ENCODE data around the gene CLIP1. TPM values are rescaled to one million over a fixed set of nuclear protein-coding genes. Genes with fewer than 3 reads are reported as not detected.
"Not testable (repeated sequence)": the region's sequence is repeated elsewhere in the genome, so short reads cannot be mapped to it uniquely, and the experiment has no call there.

CLIP1 gene
- total RNA-seq, 2 experiments from 2014 or later: 53.9 to 58.6 TPM

GRCh38 chr12:122291431-122291830 lies 131.0 kb downstream of the CLIP1 start:
- H3K36me3 Mint-ChIP-seq (ENCODE audit: low read depth): peaks cover 18% of the 10 kb centered on the region
- no peak overlapping the region for H3K27ac Mint-ChIP-seq
- peaks cover 7% of the 10 kb centered on the region for H3K4me1 Mint-ChIP-seq
- intact Hi-C loops (cut with DNase I, micrococcal nuclease): no loop called here
- ChIA-PET POLR2A (no interaction called here), CTCF (interaction anchor here (0.6 kb wide), 1 partner anchor 79 kb away, joined by 4 read pairs; no protein-coding TSS in a partner anchor)
- ATAC-seq (no peak), DNase-seq (no peak)
- H3K4me3 Mint-ChIP-seq: no peak overlapping the region
- no peaks in the 10 kb centered on the region for H3K9me3 Mint-ChIP-seq (ENCODE audit: low read depth)
- no peaks in the 10 kb centered on the region for H3K27me3 Mint-ChIP-seq

DNA sequence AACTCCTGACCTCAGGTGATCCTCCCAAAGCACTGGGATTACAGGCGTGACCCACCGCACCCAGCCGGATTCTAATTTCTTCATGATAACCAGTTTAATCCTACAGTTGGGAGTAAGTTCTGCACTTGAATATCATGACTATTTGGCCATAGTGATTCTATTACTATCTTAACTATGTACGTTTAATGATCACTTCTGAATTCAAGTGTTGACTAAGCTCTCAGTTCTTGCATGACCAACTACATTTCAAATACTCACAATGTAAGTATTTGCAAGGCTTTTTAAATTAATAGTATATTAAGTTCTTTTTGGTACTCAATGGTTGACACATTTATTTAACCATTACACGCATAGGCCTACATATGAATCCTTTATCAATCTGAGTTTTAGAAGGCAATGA lies 138.8 kb downstream of the CLIP1 start:
- Mint-ChIP-seq H3K36me3 (ENCODE audit: low read depth) (peaks cover 9% of the 10 kb centered on the region), H3K4me3 (no peak overlapping the region), H3K27ac (no peak overlapping the region), H3K4me1 (no peaks in the 10 kb centered on the region), H3K9me3 (ENCODE audit: low read depth) (no peaks in the 10 kb centered on the region), H3K27me3 (no peaks in the 10 kb centered on the region)
- no peak for DNase-seq
- ChIA-PET CTCF (interaction anchor here (0.7 kb wide), 1 partner anchor 53 kb away, joined by 3 read pairs; no protein-coding TSS in a partner anchor), POLR2A (no interaction called here)
- ATAC-seq: no peak
- intact Hi-C loops (cut with DNase I, micrococcal nuclease): no loop called here

DNA sequence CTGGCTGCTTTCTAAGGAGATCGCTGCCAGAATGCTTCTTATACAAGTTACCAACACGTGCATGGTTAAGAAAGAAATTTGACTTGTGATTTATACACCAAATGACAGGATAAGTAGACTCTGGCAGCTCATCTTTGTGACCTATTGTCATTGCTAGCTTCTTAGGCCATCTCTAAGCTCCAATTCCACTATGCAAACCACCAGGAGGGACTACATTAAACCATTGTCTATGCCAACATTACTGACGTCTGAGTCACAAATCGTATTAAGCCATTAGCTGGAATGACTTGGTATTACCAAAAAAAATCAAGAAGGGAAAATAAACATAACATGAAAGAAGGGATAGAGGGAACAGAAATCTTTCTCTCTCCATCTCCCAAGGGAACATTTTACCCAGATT lies 140.4 kb downstream of the CLIP1 start:
- no peak overlapping the region for H3K27ac Mint-ChIP-seq
- no peak overlapping the region for H3K4me3 Mint-ChIP-seq
- no peaks in the 10 kb centered on the region for H3K4me1 Mint-ChIP-seq
- H3K36me3 Mint-ChIP-seq (ENCODE audit: low read depth): peaks cover 8% of the 10 kb centered on the region
- ATAC-seq (no peak), DNase-seq (no peak)
- POLR2A ChIA-PET: no interaction called here
- intact Hi-C loops (cut with DNase I, micrococcal nuclease): no loop called here
- no peaks in the 10 kb centered on the region for H3K9me3 Mint-ChIP-seq (ENCODE audit: low read depth)
- no peaks in the 10 kb centered on the region for H3K27me3 Mint-ChIP-seq
- CTCF ChIA-PET: interaction anchor here (0.5 to 1.2 kb wide), 3 partner anchors 39 to 1137 kb away, joined by 3 to 4 read pairs (median 3); no protein-coding TSS in a partner anchor

DNA sequence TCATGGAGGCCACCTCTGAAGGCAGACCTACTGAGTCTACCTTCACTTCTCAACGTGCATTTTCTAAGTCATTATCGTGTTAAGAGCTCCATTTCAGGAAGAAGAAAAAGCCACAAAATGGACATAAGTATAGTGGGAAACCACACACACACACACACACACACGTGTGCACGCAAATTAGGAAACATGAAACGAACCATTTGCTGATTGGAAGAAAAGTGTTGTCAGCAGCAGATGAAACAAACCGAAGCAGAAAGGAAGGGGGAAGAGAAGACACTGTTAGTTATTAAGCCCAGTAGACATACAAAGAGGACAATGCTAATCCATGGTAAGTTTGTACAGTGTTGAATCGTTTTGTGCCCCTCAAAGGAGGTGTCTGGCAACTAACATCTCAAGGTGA lies 146.2 kb downstream of the CLIP1 start:
- intact Hi-C loops (cut with DNase I, micrococcal nuclease): no loop called here
- ATAC-seq: no peak
- no peak overlapping the region for H3K27ac Mint-ChIP-seq
- no peaks in the 10 kb centered on the region for H3K4me1 Mint-ChIP-seq
- peaks cover 15% of the 10 kb centered on the region for H3K36me3 Mint-ChIP-seq (ENCODE audit: low read depth)
- no peak overlapping the region for H3K4me3 Mint-ChIP-seq
- DNase-seq: no peak
- CTCF ChIA-PET: interaction anchor here (1.0 to 1.1 kb wide), 2 partner anchors 79 to 516 kb away, joined by 3 to 4 read pairs; no protein-coding TSS in a partner anchor
- H3K9me3 Mint-ChIP-seq (ENCODE audit: low read depth): no peaks in the 10 kb centered on the region
- no peaks in the 10 kb centered on the region for H3K27me3 Mint-ChIP-seq
- POLR2A ChIA-PET: interaction anchor here (0.6 kb wide), 1 partner anchor 152 kb away, joined by 3 read pairs; no protein-coding TSS in a partner anchor

GRCh38 chr12:122275459-122275858 lies 147.0 kb downstream of the CLIP1 start:
- Mint-ChIP-seq H3K36me3 (ENCODE audit: low read depth) (peaks cover 12% of the 10 kb centered on the region), H3K27me3 (no peaks in the 10 kb centered on the region), H3K9me3 (ENCODE audit: low read depth) (no peaks in the 10 kb centered on the region), H3K4me3 (no peak overlapping the region), H3K4me1 (no peaks in the 10 kb centered on the region), H3K27ac (no peak overlapping the region)
- DNase-seq: no peak
- ChIA-PET POLR2A (no interaction called here), CTCF (interaction anchor here (1.0 kb wide), 1 partner anchor 517 kb away, joined by 4 read pairs; no protein-coding TSS in a partner anchor)
- intact Hi-C loops (cut with DNase I, micrococcal nuclease): no loop called here
- ATAC-seq: no peak

DNA sequence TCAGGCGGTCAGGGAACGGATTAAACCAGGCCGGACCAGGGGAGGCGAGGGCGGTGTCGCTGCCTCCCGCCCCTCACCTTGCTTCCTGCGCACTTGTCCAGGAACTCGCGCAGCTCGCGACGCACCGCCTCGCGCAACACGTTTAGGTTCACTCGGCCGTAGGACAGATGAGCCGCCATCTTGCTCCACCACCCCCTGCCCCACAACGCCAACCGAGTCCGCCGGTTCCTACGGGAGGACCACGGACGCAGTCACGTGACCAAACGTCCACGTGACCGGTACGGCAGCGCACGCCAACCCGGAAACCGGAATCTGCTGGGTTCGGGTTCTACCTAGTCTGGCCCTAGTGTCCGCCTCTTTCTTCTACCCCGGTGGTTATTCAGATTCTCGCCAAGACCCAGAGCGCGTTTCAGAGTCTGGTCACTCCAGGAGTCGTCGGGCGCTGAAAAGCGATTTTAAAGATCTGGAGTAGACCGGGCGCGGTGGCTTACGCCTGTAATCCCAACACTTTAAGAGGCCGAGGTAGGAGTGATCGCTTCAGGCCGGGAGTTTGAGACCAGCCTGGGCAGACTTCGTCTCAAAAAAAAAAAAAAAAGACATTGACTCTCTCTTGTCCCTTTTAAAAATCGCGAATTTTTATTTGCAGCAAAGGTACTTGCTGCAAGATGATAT lies 156.1 kb downstream of the CLIP1 start, which contains the start of gene VPS33A:
VPS33A (minus strand) TSS at position 265 of the 672 bp plus-strand sequence; CDS start at position 179, 86 bp downstream.
- POLR2A ChIA-PET: interaction anchor here (0.6 to 0.8 kb wide), 3 partner anchors 22 to 235 kb away, joined by 4 to 12 read pairs (median 6); no protein-coding TSS in a partner anchor

DNA sequence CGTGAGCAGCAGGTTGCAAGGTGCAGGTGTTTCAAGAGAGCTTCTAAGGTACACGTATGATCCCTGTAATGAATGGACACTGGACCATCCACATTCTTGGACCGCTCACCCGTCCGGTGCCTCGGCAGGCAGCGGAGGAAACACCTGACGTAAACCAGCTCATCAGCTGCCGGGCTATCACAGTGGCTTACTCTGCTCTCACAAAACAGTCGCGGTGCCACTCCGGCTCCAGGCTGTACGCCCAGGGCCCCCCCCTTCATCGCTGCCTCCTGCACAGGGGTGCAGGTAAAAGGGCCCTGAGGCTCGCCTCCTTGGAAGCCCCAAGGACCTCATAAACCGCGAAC lies 156.6 kb downstream of the CLIP1 start:
- peak; percentile 59 for DNase-seq
- intact Hi-C loops (cut with DNase I, micrococcal nuclease): loop anchor here (1.0 to 5.0 kb wide), 9 partner anchors 40 to 810 kb away; partner anchors contain the start of genes DIABLO (in 2 of the 2), B3GNT4 (in 1 of the 2), CFAP251 (in 1 of the 2) and DENR (in 1 of the 2)
- Mint-ChIP-seq H3K4me1 (peaks cover 23% of the 10 kb centered on the region), H3K27ac (peak overlapping the region; percentile 98), H3K9me3 (ENCODE audit: low read depth) (no peaks in the 10 kb centered on the region), H3K27me3 (no peaks in the 10 kb centered on the region), H3K4me3 (peak overlapping the region; percentile 97), H3K36me3 (ENCODE audit: low read depth) (peaks cover 12% of the 10 kb centered on the region)
- peak; percentile 46 for ATAC-seq
- POLR2A ChIA-PET: no interaction called here
- CTCF ChIA-PET: interaction anchor here (1.6 kb wide), 1 partner anchor 21 kb away, joined by 6 read pairs; no protein-coding TSS in a partner anchor

More for the DNA sequence above, 156.1 kb downstream of the CLIP1 start, which contains the start of gene VPS33A:
- DNase-seq (peak; percentile 98), ATAC-seq (peak; percentile 86)
- H3K9me3 Mint-ChIP-seq (ENCODE audit: low read depth): no peaks in the 10 kb centered on the region
- peak within 1 kb of the TSS; percentile 98 for H3K27ac Mint-ChIP-seq
- H3K4me3 Mint-ChIP-seq: peak within 1 kb of the TSS; percentile 97
- no peaks in the 10 kb centered on the region for H3K27me3 Mint-ChIP-seq
- H3K4me1 Mint-ChIP-seq: peaks cover 23% of the 10 kb centered on the region
- intact Hi-C loops (cut with DNase I, micrococcal nuclease): loop anchor here (1.0 to 5.0 kb wide), 9 partner anchors 40 to 810 kb away; partner anchors contain the start of genes DIABLO (in 2 of the 2), B3GNT4 (in 1 of the 2), CFAP251 (in 1 of the 2) and DENR (in 1 of the 2)
- H3K36me3 Mint-ChIP-seq (ENCODE audit: low read depth): peaks cover 7% of the 10 kb centered on the region
- CTCF ChIA-PET: interaction anchor here (0.6 to 1.6 kb wide), 3 partner anchors 22 to 41 kb away, joined by 4 to 6 read pairs (median 4); partner anchors contain the start of gene DIABLO

- H3K36me3 Mint-ChIP-seq (ENCODE audit: low read depth): peaks cover 13% of the 10 kb centered on the region
These were observed 157.0 kb downstream of the CLIP1 start for GRCh38 chr12:122265476-122265875.

GRCh38 chr12:122260735-122261134 lies 161.7 kb downstream of the CLIP1 start:
- H3K4me3 Mint-ChIP-seq; intact Hi-C loops (cut with DNase I, micrococcal nuclease); DNase-seq; H3K9me3 Mint-ChIP-seq (ENCODE audit: low read depth); POLR2A ChIA-PET; H3K27ac Mint-ChIP-seq; ATAC-seq; H3K27me3 Mint-ChIP-seq: not testable (repeated sequence)
- Mint-ChIP-seq H3K36me3 (ENCODE audit: low read depth) (peaks cover 28% of the 10 kb centered on the region), H3K4me1 (peaks cover 21% of the 10 kb centered on the region)
- CTCF ChIA-PET: interaction anchor here (0.7 to 1.6 kb wide), 2 partner anchors 14 to 21 kb away, joined by 3 to 4 read pairs; no protein-coding TSS in a partner anchor

More at GRCh38 chr12:122265476-122265875, 157.0 kb downstream of the CLIP1 start:
- no peaks in the 10 kb centered on the region for H3K27me3 Mint-ChIP-seq
- H3K27ac Mint-ChIP-seq: peak overlapping the region; percentile 98
- peak overlapping the region; percentile 97 for H3K4me3 Mint-ChIP-seq
- CTCF ChIA-PET: interaction anchor here (1.6 kb wide), 1 partner anchor 21 kb away, joined by 6 read pairs; no protein-coding TSS in a partner anchor
- H3K4me1 Mint-ChIP-seq: peaks cover 23% of the 10 kb centered on the region
- ATAC-seq (peak; percentile 11), DNase-seq (no peak)
- intact Hi-C loops (cut with DNase I, micrococcal nuclease): loop anchor here in 1 of 2 experiments (5.0 kb wide), 1 partner anchor 348 kb away; the partner anchor contains the start of gene CFAP251
- POLR2A ChIA-PET: no interaction called here
- H3K9me3 Mint-ChIP-seq (ENCODE audit: low read depth): no peaks in the 10 kb centered on the region

DNA sequence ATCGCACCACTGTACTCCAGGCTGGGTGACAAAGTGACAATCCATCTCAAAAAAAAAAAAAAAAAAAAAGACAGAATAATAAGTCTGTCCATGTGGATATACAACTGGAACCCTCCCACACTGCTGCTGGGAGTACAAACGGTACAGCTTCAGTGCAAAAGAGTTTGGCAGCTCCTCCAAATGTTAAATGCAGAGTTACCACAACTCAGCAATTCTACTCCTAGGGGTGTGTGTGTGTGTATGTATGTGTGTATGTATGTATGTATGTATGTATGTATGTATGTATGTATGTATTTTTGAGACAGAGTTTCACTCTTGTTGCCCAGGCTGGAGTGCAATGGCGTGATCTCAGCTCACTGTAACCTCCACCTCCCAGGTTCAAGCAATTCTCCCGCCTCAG lies 163.5 kb downstream of the CLIP1 start:
- CTCF ChIA-PET: interaction anchor here (0.6 to 2.1 kb wide), 3 partner anchors 68 to 97 kb away, joined by 3 to 5 read pairs (median 5); no protein-coding TSS in a partner anchor
- H3K9me3 Mint-ChIP-seq (ENCODE audit: low read depth); DNase-seq; H3K27me3 Mint-ChIP-seq; H3K4me3 Mint-ChIP-seq; ATAC-seq; POLR2A ChIA-PET; intact Hi-C loops (cut with DNase I, micrococcal nuclease): not testable (repeated sequence)
- Mint-ChIP-seq H3K27ac (peak overlapping the region; percentile 55), H3K4me1 (peaks cover 11% of the 10 kb centered on the region), H3K36me3 (ENCODE audit: low read depth) (peaks cover 31% of the 10 kb centered on the region)

GRCh38 chr12:122258462-122258861 lies 164.0 kb downstream of the CLIP1 start:
- H3K9me3 Mint-ChIP-seq (ENCODE audit: low read depth); H3K27me3 Mint-ChIP-seq; ATAC-seq; intact Hi-C loops (cut with DNase I, micrococcal nuclease); H3K4me3 Mint-ChIP-seq; DNase-seq: not testable (repeated sequence)
- peaks cover 31% of the 10 kb centered on the region for H3K36me3 Mint-ChIP-seq (ENCODE audit: low read depth)
- H3K4me1 Mint-ChIP-seq: peaks cover 11% of the 10 kb centered on the region
- CTCF ChIA-PET: interaction anchor here (0.6 to 2.1 kb wide), 3 partner anchors 68 to 97 kb away, joined by 3 to 5 read pairs (median 5); no protein-coding TSS in a partner anchor
- H3K27ac Mint-ChIP-seq: peak overlapping the region; percentile 32
- POLR2A ChIA-PET: interaction anchor here (1.0 kb wide), 1 partner anchor 29 kb away, joined by 3 read pairs; no protein-coding TSS in a partner anchor

Measured in activated CD4-positive, alpha-beta T cell treated with anti-CD3 and anti-CD28 coated beads for 36 hours (primary cell).